Measurements from ENCODE around the gene RELL2.
A peak's percentile ranks its signal among the peaks of the same experiment; 100 is the strongest.

The RELL2 gene

DNA sequence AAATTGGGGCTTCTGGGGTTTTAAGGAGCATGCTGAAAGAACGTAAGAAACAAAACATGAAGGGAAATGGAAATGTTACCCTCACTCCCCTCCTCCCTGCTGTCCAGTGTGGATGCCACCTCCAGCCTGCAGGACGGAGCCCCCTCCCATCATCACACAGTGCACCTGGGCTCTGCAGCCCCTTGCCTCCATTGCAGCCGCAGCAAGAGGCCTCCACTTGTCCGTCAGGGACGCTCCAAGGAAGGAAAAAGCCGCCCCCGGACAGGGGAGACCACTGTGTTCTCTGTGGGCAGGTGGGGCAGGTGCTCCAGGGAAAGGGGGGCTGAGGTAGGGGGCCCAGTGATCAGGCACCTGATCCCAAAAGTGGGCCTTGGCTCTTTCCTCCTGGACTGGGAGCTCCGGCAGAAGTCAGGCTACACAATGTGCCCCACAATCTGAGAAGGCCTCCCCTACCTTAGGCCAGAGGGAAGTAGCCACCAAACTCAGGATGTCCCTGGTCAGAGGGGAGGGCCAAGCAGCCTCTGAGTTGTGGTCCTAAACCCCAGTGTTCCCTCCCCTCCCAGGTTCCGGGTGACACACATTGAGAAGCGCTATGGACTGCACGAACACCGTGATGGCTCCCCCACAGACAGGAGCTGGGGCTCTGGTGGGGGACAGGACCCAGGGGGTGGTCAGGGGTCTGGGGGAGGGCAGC, 2.7 kb downstream of the RELL2 start:
- H3K27ac ChIP-seq: no peak overlapping the region
- no peak for TF ChIP-seq ZFX (IDR thresholded peaks at IDR 0.05; ENCODE audit: borderline replicate concordance)

DNA sequence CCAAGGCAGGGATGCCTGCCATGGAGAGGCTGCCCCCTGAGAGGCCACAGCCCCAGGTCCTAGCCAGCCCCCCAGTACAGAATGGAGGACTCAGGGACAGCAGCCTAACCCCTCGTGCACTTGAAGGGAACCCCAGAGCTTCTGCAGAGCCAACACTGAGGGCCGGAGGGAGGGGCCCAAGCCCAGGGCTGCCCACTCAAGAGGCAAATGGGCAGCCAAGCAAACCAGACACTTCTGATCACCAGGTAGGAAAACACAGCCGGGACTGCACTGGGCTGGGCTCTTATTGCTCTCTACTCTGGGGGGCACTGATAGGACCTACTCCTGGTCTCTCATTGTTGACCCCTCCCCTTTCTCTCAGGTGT, 3.2 kb downstream of the RELL2 start:
- H3K27ac ChIP-seq: 0 out of 2 replicates have a peak overlapping the region, but pooled peaks have one; percentile 2
- TF ChIP-seq, protein P1, sequence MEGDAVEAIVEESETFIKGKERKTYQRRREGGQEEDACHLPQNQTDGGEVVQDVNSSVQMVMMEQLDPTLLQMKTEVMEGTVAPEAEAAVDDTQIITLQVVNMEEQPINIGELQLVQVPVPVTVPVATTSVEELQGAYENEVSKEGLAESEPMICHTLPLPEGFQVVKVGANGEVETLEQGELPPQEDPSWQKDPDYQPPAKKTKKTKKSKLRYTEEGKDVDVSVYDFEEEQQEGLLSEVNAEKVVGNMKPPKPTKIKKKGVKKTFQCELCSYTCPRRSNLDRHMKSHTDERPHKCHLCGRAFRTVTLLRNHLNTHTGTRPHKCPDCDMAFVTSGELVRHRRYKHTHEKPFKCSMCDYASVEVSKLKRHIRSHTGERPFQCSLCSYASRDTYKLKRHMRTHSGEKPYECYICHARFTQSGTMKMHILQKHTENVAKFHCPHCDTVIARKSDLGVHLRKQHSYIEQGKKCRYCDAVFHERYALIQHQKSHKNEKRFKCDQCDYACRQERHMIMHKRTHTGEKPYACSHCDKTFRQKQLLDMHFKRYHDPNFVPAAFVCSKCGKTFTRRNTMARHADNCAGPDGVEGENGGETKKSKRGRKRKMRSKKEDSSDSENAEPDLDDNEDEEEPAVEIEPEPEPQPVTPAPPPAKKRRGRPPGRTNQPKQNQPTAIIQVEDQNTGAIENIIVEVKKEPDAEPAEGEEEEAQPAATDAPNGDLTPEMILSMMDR (IDR thresholded peaks at IDR 0.05): no peak
- TF ChIP-seq ZFX (IDR thresholded peaks at IDR 0.05; ENCODE audit: borderline replicate concordance): no peak

DNA sequence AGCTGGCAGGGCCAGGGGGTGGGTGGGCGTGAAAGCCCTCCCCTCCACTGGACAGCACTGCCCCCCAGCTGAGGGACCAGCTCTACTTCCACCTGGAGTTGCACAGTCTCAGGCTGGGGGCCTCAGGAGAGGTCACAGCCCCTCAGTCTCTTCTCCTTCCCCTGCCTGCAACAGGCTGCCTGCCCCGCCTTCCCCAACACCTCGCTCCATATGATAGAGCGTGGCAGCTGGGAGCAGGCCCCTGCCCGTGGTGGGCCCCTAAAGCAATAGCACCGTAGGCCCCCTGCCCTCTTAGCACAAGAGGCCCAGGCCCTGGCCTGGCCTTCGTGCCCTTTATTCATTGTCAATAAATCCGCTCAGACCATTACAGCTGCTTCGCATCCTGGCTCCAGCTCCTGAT, 3.9 kb downstream of the RELL2 start:
- 0 out of 2 replicates have a peak overlapping the region, but pooled peaks have one; percentile 2 for H3K27ac ChIP-seq
- TF ChIP-seq, protein P1 (IDR thresholded peaks at IDR 0.05): no peak
- TF ChIP-seq ZFX (IDR thresholded peaks at IDR 0.05; ENCODE audit: borderline replicate concordance): no peak

DNA sequence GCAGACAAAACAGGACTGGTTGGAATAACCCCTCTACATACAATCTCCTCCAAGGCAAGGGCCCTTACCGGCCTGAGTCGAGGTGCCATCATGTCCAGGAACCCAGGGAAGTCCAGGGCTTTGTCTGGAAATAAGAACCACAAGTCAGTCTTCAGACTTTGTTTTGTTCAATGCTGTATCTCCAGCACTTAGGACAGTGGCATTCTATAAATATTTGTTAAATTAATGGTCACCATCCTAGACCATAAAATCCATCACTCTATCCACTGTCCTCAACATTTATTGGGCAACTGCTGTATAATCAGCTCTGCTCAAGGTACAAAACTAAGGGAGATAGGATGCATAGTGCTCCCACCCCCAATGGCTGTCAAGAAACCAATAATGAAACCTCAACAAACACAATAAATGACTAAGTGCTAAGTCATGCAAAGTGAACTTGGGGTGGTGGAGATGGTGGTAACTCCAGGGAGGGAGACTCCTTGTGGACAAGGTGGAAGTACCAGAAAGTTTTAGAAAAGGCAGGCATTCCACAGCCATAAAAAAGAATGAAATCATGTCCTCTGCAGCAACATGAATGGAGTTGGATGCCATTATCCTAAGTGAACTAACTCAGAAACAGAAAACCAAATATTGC, 5.0 kb downstream of the RELL2 start:
- peak overlapping the region; percentile 7; the same call in 1 of the 2 replicates for H3K27ac ChIP-seq

GRCh38 chr5:141646026-141646425, 9.2 kb downstream of the RELL2 start:
- no peak overlapping the region for H3K27ac ChIP-seq
- TF ChIP-seq ZFX (IDR thresholded peaks at IDR 0.05; ENCODE audit: borderline replicate concordance): no peak
- TF ChIP-seq, protein P1 (IDR thresholded peaks at IDR 0.05): no peak

More for the DNA sequence above, 5.0 kb downstream of the RELL2 start:
- TF ChIP-seq ZFX (IDR thresholded peaks at IDR 0.05; ENCODE audit: borderline replicate concordance): no peak
- TF ChIP-seq, protein P1 (IDR thresholded peaks at IDR 0.05): no peak

DNA sequence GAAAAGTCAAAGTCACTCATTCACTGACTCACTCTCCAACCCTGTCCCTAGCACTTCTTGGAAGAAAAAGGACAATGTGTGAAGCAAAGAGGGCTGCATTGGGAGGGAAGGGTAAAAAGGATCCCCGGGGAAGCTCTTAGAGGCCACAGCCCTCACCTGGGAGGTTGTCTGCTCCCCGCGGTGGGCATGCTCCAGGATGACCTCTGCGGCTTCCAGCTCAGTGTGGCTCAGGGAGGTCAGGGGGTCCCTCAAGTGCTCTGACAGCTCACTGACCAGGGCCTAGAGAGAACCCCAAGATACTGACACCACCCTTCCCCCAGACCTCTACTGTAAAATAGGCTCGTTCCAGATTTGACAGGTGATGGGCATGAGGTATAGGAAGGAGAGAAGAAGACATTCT, 10.4 kb downstream of the RELL2 start:
- TF ChIP-seq ZFX (IDR thresholded peaks at IDR 0.05; ENCODE audit: borderline replicate concordance): no peak
- H3K27ac ChIP-seq: no peak overlapping the region

- TF ChIP-seq ZFX (IDR thresholded peaks at IDR 0.05; ENCODE audit: borderline replicate concordance): no peak
Measured at GRCh38 chr5:141647851-141648250, 11.1 kb downstream of the RELL2 start.

DNA sequence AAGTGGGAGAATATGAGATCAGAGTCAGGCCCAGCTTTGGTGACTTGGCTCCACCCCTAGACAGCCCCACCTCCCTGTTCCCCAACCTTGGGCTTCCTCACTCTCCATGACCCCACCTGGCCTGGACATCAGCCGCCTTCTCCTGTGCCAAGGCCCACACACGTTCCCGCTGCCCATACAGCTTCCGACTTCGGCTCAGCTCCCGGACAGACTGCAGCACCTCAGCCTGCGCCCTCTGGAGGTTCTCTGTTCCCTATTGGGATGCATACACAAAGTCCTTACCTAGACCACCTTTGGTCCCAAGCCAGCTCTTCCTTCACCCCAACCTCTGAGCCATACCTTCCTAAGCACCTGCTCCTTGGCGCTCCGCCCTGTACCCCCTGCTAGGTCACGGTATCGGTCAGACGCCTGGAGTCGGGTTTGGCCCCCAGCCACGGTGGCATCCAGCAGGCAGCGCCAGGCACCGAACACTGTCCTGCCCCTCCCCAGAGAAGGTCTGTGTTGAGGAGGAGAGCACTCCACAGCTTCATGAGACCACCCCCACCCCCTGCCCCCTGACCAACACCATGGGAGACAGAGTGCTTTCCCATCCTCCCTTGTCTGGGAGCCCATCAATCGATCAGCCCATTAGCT, 12.4 kb downstream of the RELL2 start:
- TF ChIP-seq ZFX (IDR thresholded peaks at IDR 0.05; ENCODE audit: borderline replicate concordance): no peak
- TF ChIP-seq, protein P1 (IDR thresholded peaks at IDR 0.05): no peak
- no peak overlapping the region for H3K27ac ChIP-seq

More at GRCh38 chr5:141647851-141648250, 11.1 kb downstream of the RELL2 start:
- no peak overlapping the region for H3K27ac ChIP-seq

Measured in 22Rv1 (cell line).